ENCODE measurements around the gene ARMCX6.

ARMCX6 gene

DNA sequence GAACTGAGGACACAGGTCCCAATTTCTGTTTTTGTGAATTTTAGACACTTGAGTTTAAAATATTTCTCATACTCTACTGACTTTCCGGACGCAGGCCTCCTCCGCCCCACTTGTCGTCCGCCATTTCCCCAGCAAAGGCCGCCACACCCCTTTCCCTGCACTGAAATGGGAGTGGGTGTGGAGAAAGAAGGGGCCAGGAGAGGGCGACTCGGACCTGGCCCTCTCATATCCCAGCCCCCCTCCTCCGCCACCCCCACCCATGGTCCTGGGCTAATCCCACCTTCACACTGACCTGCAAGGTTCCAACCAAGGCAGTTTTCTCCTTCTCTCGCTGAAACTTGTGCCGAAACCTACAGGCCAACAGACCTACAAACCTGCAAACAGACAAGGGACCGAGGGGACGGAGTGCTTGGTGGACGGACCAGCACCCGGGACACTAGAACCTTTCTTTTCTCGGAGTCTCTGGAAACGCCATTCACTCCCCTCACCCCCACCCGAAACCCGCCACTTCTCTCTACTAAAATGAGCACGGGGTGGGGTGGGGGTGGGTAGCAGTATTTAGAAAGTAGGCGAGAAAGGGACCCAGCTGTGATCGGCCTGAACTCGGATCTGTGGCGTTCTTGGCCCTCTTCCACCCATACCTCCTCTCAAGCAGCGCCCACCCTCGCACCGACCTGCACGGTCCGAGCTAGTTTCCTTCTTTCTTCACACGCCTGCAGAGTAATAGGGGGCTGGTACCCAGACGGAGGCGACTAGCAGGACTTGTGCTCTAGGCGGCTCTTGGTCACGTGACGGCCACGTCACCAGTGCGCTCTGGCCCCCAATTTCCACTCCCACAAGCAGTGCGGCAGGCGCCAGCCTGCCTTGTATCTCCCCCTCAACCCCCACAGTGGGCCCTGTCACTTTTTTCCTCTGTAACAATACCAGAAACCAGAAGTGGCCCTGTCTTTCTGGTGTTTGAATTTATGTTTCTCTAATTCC lies at the start of gene ARMCX6:
TSS of gene ARMCX6 (minus strand) at position 790 of the 981 bp plus-strand sequence. CDS start 1,380 bp downstream, outside the sequence.
- H3K4me1 ChIP-seq (ENCODE audit: control insufficient read depth in 1 of 2, insufficient read depth in 1 of 2, low read depth in 1 of 2, low read length in 1 of 2), result peaks cover 0 to 8% of the 10 kb centered on the region in 2 experiments
- peak within 1 kb of the TSS; percentile 60 for H3K27ac ChIP-seq
- no peaks in the 10 kb centered on the region for H3K27me3 ChIP-seq
- no peaks in the 10 kb centered on the region for H3K36me3 ChIP-seq
- peak within 1 kb of the TSS; percentile 62 to 69 for H3K4me3 ChIP-seq (ENCODE audit: low read depth in 1 of 2, low read length in 1 of 2)
- TF ChIP-seq, protein P1, sequence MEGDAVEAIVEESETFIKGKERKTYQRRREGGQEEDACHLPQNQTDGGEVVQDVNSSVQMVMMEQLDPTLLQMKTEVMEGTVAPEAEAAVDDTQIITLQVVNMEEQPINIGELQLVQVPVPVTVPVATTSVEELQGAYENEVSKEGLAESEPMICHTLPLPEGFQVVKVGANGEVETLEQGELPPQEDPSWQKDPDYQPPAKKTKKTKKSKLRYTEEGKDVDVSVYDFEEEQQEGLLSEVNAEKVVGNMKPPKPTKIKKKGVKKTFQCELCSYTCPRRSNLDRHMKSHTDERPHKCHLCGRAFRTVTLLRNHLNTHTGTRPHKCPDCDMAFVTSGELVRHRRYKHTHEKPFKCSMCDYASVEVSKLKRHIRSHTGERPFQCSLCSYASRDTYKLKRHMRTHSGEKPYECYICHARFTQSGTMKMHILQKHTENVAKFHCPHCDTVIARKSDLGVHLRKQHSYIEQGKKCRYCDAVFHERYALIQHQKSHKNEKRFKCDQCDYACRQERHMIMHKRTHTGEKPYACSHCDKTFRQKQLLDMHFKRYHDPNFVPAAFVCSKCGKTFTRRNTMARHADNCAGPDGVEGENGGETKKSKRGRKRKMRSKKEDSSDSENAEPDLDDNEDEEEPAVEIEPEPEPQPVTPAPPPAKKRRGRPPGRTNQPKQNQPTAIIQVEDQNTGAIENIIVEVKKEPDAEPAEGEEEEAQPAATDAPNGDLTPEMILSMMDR (IDR thresholded peaks at IDR 0.05), result no peak
- no peaks in the 10 kb centered on the region for H3K9me3 ChIP-seq

DNA sequence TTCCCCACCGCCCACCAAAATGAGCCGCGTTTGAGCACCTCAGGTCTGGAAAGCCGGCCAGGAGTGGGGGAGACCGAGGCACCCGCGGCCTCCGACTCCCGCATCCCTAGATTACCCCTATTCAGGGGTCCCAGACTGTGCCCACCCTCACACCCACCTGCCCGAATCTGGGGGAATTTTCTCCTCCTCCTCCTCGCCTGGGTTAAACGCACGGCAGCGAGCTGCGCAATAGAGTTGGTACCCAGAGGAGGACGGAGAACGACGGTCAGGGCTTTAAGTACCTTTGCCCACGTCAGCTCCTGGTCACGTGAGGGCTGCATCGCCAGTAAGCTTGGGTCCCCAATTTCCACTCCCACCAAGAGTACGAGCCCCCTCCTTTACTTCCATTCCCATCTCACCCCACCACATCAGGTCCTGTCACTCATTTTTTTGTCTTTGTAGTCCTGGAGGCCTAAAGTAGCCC lies 41.8 kb upstream of the ARMCX6 start, which contains the start of gene ARMCX2:
TSS of gene ARMCX2 (minus strand) at position 250 of the 463 bp plus-strand sequence. CDS start 2,262 bp downstream, outside the sequence.
- TF ChIP-seq, protein P1 (IDR thresholded peaks at IDR 0.05), result no peak
- Histone ChIP-seq H3K4me3 (ENCODE audit: low read depth in 1 of 2, low read length in 1 of 2) (peak within 1 kb of the TSS; percentile 56 to 58), H3K36me3 (no peaks in the 10 kb centered on the region), H3K27ac (no peak within 1 kb of the TSS), H3K27me3 (peaks cover 30% of the 10 kb centered on the region), H3K9me3 (no peaks in the 10 kb centered on the region), H3K4me1 (ENCODE audit: control insufficient read depth in 1 of 2, insufficient read depth in 1 of 2, low read depth in 1 of 2, low read length in 1 of 2) (peaks cover 0 to 9% of the 10 kb centered on the region in 2 experiments)

DNA sequence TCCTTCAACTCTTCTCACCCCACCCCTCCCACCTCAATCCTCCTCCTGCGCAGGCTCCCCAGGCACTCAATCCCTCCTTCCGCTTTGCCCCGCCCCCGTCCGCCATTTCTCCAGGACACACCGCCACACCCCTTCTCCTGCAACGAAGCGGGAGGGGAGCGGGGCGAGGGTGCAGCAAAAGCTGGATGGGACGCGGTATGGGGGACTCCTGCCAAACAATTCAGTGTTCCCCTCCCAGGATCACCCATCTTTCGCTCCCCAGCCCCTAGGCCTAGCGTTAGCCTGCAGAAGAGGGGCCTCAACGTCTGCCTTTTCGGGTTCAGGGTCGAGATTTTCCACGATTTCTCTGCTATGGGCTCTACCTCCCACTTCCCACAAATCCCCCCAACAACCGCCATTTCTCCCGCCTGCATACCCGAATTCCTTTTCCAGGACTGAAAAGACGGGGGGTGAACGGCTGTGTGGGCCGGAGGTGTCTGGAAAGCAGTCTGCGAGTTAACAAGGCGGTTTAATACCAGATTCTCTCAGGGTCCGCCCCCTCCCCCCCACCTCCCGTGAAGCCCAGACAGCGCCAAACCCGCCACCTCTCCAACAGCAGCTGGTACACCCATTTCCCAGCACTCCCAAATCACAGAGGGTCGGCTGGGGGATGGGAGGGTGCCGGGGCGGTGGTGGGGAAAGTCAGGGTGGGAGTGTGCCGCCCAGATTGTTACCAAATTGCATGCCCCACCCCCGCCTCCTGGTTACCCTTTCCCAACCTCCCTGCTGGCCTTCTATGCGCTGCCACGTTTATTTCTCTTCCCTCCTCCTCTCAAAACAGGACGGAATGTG lies 41.1 kb upstream of the ARMCX6 start:
- H3K9me3 ChIP-seq, result no peaks in the 10 kb centered on the region

DNA sequence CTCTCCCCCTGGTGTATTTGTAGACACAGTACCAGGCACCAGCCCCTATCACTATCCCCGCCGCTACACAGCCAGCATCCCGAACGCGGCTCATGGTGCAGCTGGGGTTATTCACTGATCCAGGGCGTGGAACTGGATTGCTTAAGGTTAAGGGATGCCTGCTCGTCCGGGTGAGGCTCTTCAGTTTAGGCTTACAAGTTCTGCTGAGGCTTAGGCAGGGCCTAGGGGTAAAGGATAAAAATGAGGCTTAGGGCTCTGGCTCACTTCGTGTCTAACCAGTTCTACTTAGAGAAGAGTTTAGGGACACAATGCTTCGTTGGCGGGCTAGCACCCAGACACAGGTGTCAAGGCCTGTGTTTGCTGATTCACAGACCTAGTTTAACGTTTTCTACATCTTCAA lies 39.7 kb upstream of the ARMCX6 start:
- peaks cover 30% of the 10 kb centered on the region for H3K27me3 ChIP-seq
- no peaks in the 10 kb centered on the region for H3K36me3 ChIP-seq
- TF ChIP-seq, protein P1 (IDR thresholded peaks at IDR 0.05), result no peak
- H3K4me3 ChIP-seq (ENCODE audit: low read depth in 1 of 2, low read length in 1 of 2), result no peak overlapping the region
- no peaks in the 10 kb centered on the region for H3K9me3 ChIP-seq
- H3K4me1 ChIP-seq (ENCODE audit: control insufficient read depth in 1 of 2, insufficient read depth in 1 of 2, low read depth in 1 of 2, low read length in 1 of 2), result peaks cover 0 to 9% of the 10 kb centered on the region in 2 experiments
- H3K27ac ChIP-seq, result no peak overlapping the region

More for the DNA sequence above, 41.1 kb upstream of the ARMCX6 start:
- H3K27me3 ChIP-seq, result peaks cover 30% of the 10 kb centered on the region
- H3K27ac ChIP-seq, result no peak overlapping the region
- H3K4me3 ChIP-seq (ENCODE audit: low read depth in 1 of 2, low read length in 1 of 2), result peak overlapping the region; percentile 56 to 58
- H3K36me3 ChIP-seq, result no peaks in the 10 kb centered on the region
- H3K4me1 ChIP-seq (ENCODE audit: control insufficient read depth in 1 of 2, insufficient read depth in 1 of 2, low read depth in 1 of 2, low read length in 1 of 2), result peaks cover 0 to 9% of the 10 kb centered on the region in 2 experiments
- TF ChIP-seq, protein P1 (IDR thresholded peaks at IDR 0.05), result no peak

DNA sequence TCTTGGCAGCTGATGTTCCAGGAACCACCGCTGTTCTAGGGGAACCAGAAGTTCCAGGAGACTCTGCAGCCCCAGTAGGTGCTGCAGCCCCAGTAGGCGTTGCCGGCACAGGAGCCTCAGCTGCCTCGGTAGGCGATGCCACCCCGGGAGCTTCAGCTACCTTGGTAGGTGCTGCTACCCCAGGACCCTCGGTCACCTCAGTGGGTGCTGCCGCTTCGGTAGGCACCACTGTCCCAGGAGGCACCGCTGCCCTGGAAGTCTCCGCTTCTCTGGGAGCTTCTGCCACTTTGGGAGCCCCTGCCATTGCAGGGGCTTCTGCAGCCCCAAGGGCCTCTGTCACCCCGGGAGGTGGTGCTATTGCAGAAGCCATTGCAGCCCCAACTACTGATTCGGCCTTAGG lies 39.0 kb upstream of the ARMCX6 start:
- Histone ChIP-seq H3K36me3 (no peaks in the 10 kb centered on the region), H3K9me3 (no peaks in the 10 kb centered on the region), H3K4me3 (ENCODE audit: low read depth in 1 of 2, low read length in 1 of 2) (no peak overlapping the region), H3K27ac (no peak overlapping the region), H3K27me3 (peaks cover 30% of the 10 kb centered on the region), H3K4me1 (ENCODE audit: control insufficient read depth in 1 of 2, insufficient read depth in 1 of 2, low read depth in 1 of 2, low read length in 1 of 2) (peaks cover 0 to 9% of the 10 kb centered on the region in 2 experiments)
- TF ChIP-seq, protein P1 (IDR thresholded peaks at IDR 0.05), result no peak
